ENCODE measurements around the gene PRKCE.

DNA sequence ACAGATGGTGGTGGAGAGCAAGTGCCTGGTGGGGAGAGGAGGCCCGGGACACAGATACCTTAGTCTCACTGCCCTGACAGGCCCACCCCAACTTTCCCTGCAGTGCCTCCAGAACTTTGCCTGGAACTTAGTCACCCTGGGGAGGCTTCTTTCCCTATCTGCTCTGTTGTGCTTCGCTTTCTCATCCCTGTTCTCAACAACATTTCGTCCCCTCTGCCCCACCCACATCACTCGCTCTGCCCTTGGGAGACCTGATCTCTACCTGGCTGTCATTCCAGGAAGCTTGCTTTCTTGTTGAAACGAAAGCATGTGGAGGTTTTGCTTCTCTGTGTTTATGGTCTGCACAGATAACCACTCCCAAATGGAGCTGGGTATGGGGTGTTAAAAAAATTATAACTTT is 93.8 kb downstream of the PRKCE start:
- TF ChIP-seq, protein P1, sequence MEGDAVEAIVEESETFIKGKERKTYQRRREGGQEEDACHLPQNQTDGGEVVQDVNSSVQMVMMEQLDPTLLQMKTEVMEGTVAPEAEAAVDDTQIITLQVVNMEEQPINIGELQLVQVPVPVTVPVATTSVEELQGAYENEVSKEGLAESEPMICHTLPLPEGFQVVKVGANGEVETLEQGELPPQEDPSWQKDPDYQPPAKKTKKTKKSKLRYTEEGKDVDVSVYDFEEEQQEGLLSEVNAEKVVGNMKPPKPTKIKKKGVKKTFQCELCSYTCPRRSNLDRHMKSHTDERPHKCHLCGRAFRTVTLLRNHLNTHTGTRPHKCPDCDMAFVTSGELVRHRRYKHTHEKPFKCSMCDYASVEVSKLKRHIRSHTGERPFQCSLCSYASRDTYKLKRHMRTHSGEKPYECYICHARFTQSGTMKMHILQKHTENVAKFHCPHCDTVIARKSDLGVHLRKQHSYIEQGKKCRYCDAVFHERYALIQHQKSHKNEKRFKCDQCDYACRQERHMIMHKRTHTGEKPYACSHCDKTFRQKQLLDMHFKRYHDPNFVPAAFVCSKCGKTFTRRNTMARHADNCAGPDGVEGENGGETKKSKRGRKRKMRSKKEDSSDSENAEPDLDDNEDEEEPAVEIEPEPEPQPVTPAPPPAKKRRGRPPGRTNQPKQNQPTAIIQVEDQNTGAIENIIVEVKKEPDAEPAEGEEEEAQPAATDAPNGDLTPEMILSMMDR (conservative IDR thresholded peaks at IDR 0.05) = no peak
- TF ChIP-seq EZH2 (IDR thresholded peaks at IDR 0.05; ENCODE audit: low read depth) = no peak
